RWPE2 (cell line): ENCODE data around the gene LRRC27.

Experiments used
- ATAC-seq: fragments of 200-7000 bp; cut with Tn5 transposase; 3 replicates; pipeline ENCODE4 v1.9.1; 2021; ENCODE audit warnings: low read depth
- DNase-seq: peaks from one replicate; pipeline ENCODE4 v3.0.0-alpha.2; 2020; ENCODE audit warnings: low spot score
- H3K27ac ChIP-seq: fragments of 450-650 bp; 2 replicates; pipeline ENCODE4 v1.5.1; 2017; ENCODE audit warnings: mild to moderate bottlenecking; ENCODE audit not compliant: poor library complexity, severe bottlenecking
- H3K27me3 ChIP-seq: fragments of 250-450 bp; sonication (Bioruptor Pico); 2 replicates; pipeline ENCODE4 v1.5.1; 2021; ENCODE audit warnings: mild to moderate bottlenecking, moderate library complexity; ENCODE audit not compliant: insufficient read depth, poor library complexity, severe bottlenecking
- H3K36me3 ChIP-seq: fragments of 250-450 bp; sonication (Bioruptor Pico); 2 replicates; pipeline ENCODE4 v1.5.1; 2020; ENCODE audit warnings: low read depth, mild to moderate bottlenecking, moderate library complexity
- H3K4me1 ChIP-seq: fragments of 250-450 bp; sonication (Bioruptor Pico); 2 replicates; pipeline ENCODE4 v1.5.1; 2021; ENCODE audit warnings: mild to moderate bottlenecking, moderate library complexity; ENCODE audit not compliant: insufficient read depth, poor library complexity, severe bottlenecking
- H3K4me3 ChIP-seq: fragments of 250-450 bp; sonication (Bioruptor Pico); 2 replicates; pipeline ENCODE4 v1.5.1; 2021; ENCODE audit warnings: mild to moderate bottlenecking, moderate library complexity; ENCODE audit not compliant: severe bottlenecking
- H3K9me3 ChIP-seq: fragments of 250-450 bp; sonication (Bioruptor Pico); 2 replicates; pipeline ENCODE4 v1.5.1; 2021; ENCODE audit warnings: mild to moderate bottlenecking, moderate library complexity; ENCODE audit not compliant: severe bottlenecking
- TF ChIP-seq, protein P1 (sequence below): fragments of 450-650 bp; IDR thresholded peaks from one replicate; pipeline ENCODE4 v1.5.1; 2017; ENCODE audit warnings: mild to moderate bottlenecking, moderate library complexity; ENCODE audit not compliant: poor library complexity, severe bottlenecking

LRRC27 gene

DNA sequence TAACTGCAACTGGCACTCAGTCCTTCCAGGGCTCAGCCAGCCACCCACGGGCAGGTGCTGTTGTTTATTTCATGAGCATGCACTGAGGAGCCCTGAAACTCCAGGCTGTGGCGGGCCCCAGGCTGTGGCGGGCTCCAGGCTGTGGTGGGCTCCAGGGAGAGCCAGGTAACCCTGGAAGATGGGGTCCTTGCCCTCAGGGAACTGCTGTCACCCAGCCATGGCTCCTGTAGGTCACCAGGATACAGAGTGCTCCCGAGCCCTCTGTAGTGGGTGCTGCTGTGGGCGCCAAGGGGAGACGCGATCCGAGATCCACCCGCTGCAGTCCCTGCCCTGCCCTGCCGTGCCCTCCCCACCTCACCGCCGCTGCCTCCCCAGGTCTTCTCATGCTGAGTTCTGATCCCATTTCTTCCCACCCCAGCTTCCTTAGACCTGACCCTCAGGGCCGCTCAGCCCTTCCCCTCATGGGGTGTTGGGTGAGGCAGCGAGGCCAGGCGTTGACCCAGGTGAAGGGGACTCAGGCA is 29.6 kb downstream of the LRRC27 start:
- Histone ChIP-seq H3K9me3 (no peaks in the 10 kb centered on the region), H3K27me3 (no peaks in the 10 kb centered on the region), H3K4me1 (no peaks in the 10 kb centered on the region), H3K36me3 (no peaks in the 10 kb centered on the region), H3K27ac (no peak overlapping the region), H3K4me3 (no peak overlapping the region)
- DNase-seq, result no peak
- ATAC-seq, result no peak
- TF ChIP-seq, protein P1, sequence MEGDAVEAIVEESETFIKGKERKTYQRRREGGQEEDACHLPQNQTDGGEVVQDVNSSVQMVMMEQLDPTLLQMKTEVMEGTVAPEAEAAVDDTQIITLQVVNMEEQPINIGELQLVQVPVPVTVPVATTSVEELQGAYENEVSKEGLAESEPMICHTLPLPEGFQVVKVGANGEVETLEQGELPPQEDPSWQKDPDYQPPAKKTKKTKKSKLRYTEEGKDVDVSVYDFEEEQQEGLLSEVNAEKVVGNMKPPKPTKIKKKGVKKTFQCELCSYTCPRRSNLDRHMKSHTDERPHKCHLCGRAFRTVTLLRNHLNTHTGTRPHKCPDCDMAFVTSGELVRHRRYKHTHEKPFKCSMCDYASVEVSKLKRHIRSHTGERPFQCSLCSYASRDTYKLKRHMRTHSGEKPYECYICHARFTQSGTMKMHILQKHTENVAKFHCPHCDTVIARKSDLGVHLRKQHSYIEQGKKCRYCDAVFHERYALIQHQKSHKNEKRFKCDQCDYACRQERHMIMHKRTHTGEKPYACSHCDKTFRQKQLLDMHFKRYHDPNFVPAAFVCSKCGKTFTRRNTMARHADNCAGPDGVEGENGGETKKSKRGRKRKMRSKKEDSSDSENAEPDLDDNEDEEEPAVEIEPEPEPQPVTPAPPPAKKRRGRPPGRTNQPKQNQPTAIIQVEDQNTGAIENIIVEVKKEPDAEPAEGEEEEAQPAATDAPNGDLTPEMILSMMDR, result no peak

DNA sequence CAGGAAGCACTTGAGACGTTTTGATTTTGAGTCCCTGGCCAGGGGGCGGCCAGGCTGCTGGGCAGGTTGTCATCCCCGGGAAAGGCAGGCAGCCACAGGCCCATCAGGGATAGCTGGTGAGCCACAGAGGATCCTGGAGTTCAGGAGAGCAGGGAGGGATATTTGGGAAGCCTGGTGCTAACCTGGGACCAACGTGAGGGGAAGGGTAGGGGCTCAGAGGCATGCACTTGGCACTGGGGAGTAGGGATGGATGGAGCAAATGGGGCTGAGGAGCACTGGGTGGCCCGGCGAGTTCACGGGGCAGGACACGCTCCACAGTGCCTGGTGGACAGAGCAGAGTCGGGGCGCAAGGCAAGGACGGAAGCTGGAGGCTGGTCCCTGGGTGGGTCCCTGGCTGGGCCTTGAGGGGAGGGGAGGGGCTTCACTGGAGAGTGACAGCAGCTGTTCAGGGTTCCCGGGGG is 30.2 kb downstream of the LRRC27 start:
- Histone ChIP-seq H3K4me3 (no peak overlapping the region), H3K4me1 (no peaks in the 10 kb centered on the region), H3K27ac (no peak overlapping the region), H3K27me3 (no peaks in the 10 kb centered on the region), H3K9me3 (no peaks in the 10 kb centered on the region), H3K36me3 (no peaks in the 10 kb centered on the region)
- ATAC-seq (no peak), DNase-seq (no peak)
- TF ChIP-seq, protein P1, result no peak

DNA sequence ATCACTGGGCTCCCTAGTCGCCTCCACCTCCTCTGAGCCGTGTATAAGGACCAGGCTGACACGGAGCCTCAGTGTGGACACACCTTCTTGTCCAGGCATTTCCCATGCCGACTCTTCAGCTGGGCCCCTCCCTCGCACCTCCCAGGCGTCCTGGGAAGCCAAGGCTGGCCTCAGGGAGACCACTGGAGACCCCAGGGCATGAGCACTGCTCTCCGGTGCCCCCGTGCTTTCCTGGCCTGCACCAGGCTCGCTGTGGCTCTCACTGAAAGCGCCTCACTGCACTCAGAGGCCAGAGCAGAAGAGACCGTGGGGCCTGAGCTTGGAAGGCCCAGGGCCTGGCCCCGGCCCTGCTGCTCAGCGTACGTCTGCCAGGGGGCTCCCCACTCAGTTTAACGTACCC is 31.4 kb downstream of the LRRC27 start:
- no peaks in the 10 kb centered on the region for H3K36me3 ChIP-seq
- no peaks in the 10 kb centered on the region for H3K9me3 ChIP-seq
- DNase-seq (no peak), ATAC-seq (no peak)
- no peaks in the 10 kb centered on the region for H3K4me1 ChIP-seq
- H3K27me3 ChIP-seq, result no peaks in the 10 kb centered on the region
- no peak overlapping the region for H3K4me3 ChIP-seq
- TF ChIP-seq, protein P1, result no peak
- H3K27ac ChIP-seq, result no peak overlapping the region

- ATAC-seq (no peak), DNase-seq (no peak)
- no peak overlapping the region for H3K27ac ChIP-seq
- no peaks in the 10 kb centered on the region for H3K9me3 ChIP-seq
- no peak overlapping the region for H3K4me3 ChIP-seq
- TF ChIP-seq, protein P1, result no peak
- no peaks in the 10 kb centered on the region for H3K36me3 ChIP-seq
- H3K27me3 ChIP-seq, result no peaks in the 10 kb centered on the region
- H3K4me1 ChIP-seq, result no peaks in the 10 kb centered on the region
Measured at GRCh38 chr10:132363921-132364593, 32.1 kb downstream of the LRRC27 start.

GRCh38 chr10:132364594-132364970 is 32.6 kb downstream of the LRRC27 start:
- Histone ChIP-seq H3K4me1 (no peaks in the 10 kb centered on the region), H3K27ac (no peak overlapping the region), H3K36me3 (no peaks in the 10 kb centered on the region), H3K27me3 (no peaks in the 10 kb centered on the region), H3K4me3 (no peak overlapping the region), H3K9me3 (no peaks in the 10 kb centered on the region)
- DNase-seq (no peak), ATAC-seq (no peak)
- TF ChIP-seq, protein P1, result no peak
